HG03558 (cell line): ENCODE results near the gene COX7A1.

ENCODE experiments used
- ATAC-seq: cut with Tn5 transposase; IDR thresholded peaks from one replicate; pipeline ENCODE4 v1.9.1; 2021; ENCODE audit warnings: moderate number of reproducible peaks; ENCODE audit not compliant: unreplicated experiment; ENCODE audit errors: extremely low read depth

COX7A1 gene

GRCh38 chr19:36113894-36114720 lies 38.1 kb downstream of the COX7A1 start:
- ATAC-seq = no peak

- no peak for ATAC-seq
Measured at GRCh38 chr19:36113425-36113824, 38.8 kb downstream of the COX7A1 start.

GRCh38 chr19:36112678-36113077 lies 39.6 kb downstream of the COX7A1 start:
- ATAC-seq = no peak

- ATAC-seq = no peak
Measured at GRCh38 chr19:36111200-36111539, 41.1 kb downstream of the COX7A1 start.

GRCh38 chr19:36110487-36111199 lies 41.6 kb downstream of the COX7A1 start, which contains the start of gene OVOL3:
Gene OVOL3, plus strand, starts transcription at chr19:36111143. Its CDS starts 60 bp downstream, at chr19:36111203.
- no peak for ATAC-seq

- no peak for ATAC-seq
Measured at GRCh38 chr19:36108684-36109083, 43.6 kb downstream of the COX7A1 start.

- ATAC-seq = no peak
Measured at GRCh38 chr19:36106991-36107390, 45.3 kb downstream of the COX7A1 start.

GRCh38 chr19:36106441-36106840 lies 45.8 kb downstream of the COX7A1 start:
- no peak for ATAC-seq

- no peak for ATAC-seq
Measured at GRCh38 chr19:36103842-36104552, 48.2 kb downstream of the COX7A1 start.

- ATAC-seq = no peak
Measured at GRCh38 chr19:36103040-36103626, 49.1 kb downstream of the COX7A1 start.

GRCh38 chr19:36101550-36102327 lies 50.5 kb downstream of the COX7A1 start:
- no peak for ATAC-seq
